Activated naive CD4-positive, alpha-beta T cell treated with anti-CD3 and anti-CD28 coated beads, Interleukin-2, amount 10 ng/mL, durations not matched to agents 7 days and 5 days (primary cell): Measurements from ENCODE around the gene ASGR1.
"Not testable (repeated sequence)": the region's sequence is repeated elsewhere in the genome, so short reads cannot be mapped to it uniquely, and the experiment has no call there.

Source experiments
- CTCF ChIA-PET: fragments of 350-600 bp; sonication (Branson Sonifier 250); formaldehyde crosslinking; loops from one replicate; lab custom pipeline; 2021; ENCODE audit warnings: antibody characterized with exemption; lab: Charles Lee
- DNase-seq: peaks from one replicate; pipeline ENCODE4 v3.0.0-alpha.2; 2020
- H3K27ac Mint-ChIP-seq: one replicate; pipeline ENCODE4 v1.8.0; 2021; ENCODE audit warnings: mild to moderate bottlenecking, moderate library complexity, mixed read lengths
- H3K27me3 Mint-ChIP-seq: one replicate; pipeline ENCODE4 v1.8.0; 2021; ENCODE audit warnings: mild to moderate bottlenecking, mixed read lengths
- H3K36me3 Mint-ChIP-seq: one replicate; pipeline ENCODE4 v1.8.0; 2021; ENCODE audit warnings: mixed read lengths
- H3K4me1 Mint-ChIP-seq: one replicate; pipeline ENCODE4 v1.8.0; 2021; ENCODE audit warnings: mixed read lengths
- H3K4me3 Mint-ChIP-seq: one replicate; pipeline ENCODE4 v1.8.0; 2021; ENCODE audit warnings: mild to moderate bottlenecking, moderate library complexity, mixed read lengths
- H3K9me3 Mint-ChIP-seq: one replicate; pipeline ENCODE4 v1.8.0; 2021; ENCODE audit warnings: mixed read lengths

The ASGR1 gene

DNA sequence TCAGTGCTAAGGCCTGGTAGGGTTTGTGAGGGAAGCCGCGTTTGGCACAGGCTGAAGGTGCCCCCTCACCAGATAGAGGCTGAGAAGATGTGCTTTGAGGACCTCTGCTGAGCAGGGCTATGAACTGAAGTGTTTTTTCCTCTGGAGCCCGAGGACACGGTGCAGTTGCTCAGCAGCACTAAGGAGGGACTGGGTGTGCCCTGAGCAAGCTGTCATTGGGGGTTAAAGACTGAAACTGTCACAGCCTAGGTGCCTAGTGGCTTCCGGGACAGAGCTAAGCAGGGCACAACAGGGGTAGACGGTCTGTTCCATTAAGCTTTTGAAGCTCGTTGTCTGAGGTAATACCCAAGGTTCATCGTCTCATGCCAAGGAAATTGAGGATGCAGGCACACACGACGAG is 39.8 kb downstream of the ASGR1 start:
- CTCF ChIA-PET, result interaction anchor here (1.5 to 11.6 kb wide), 2 partner anchors 35 to 90 kb away, joined by 3 to 270 read pairs; partner anchors contain the start of gene SLC16A11
- DNase-seq, result no peak
- Mint-ChIP-seq H3K36me3 (no peaks in the 10 kb centered on the region), H3K27ac (no peak overlapping the region), H3K4me3 (no peak overlapping the region), H3K9me3 (no peaks in the 10 kb centered on the region), H3K27me3 (peaks cover 31% of the 10 kb centered on the region), H3K4me1 (peaks cover 3% of the 10 kb centered on the region)

DNA sequence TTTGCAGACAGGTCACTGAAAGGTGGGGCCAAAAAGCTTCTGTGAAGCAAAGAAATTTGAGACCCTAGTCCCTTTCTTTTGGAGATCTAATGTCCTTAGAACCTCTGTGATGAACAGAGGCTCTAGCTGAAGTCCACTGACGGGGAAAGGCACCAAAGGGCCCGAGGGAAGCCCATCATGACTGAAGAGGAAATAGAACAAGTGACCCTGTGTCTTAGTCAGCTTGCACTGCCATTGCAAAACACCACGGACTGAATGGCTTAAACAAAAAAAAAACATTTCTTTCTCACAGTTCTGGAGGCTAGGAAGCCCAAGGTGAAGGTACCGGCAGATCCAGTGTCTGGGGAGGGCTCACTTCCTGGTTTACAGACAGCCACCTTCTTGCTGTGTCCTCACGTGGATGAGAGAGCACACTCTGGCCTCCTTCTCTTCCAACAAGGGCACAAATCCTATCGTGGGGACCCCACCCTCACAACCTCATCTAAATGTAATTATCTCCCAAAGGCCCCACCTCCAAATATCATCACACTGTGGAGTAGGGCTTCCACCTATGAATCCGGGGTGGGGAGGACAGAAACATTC is 40.3 kb downstream of the ASGR1 start:
- CTCF ChIA-PET, result interaction anchor here (0.6 to 11.6 kb wide), 2 partner anchors 28 to 89 kb away, joined by 5 to 270 read pairs; partner anchors contain the start of gene SLC16A11
- Mint-ChIP-seq H3K9me3 (no peaks in the 10 kb centered on the region), H3K4me1 (peaks cover 5% of the 10 kb centered on the region), H3K4me3 (no peak overlapping the region), H3K36me3 (no peaks in the 10 kb centered on the region), H3K27me3 (peaks cover 36% of the 10 kb centered on the region), H3K27ac (no peak overlapping the region)
- no peak for DNase-seq

DNA sequence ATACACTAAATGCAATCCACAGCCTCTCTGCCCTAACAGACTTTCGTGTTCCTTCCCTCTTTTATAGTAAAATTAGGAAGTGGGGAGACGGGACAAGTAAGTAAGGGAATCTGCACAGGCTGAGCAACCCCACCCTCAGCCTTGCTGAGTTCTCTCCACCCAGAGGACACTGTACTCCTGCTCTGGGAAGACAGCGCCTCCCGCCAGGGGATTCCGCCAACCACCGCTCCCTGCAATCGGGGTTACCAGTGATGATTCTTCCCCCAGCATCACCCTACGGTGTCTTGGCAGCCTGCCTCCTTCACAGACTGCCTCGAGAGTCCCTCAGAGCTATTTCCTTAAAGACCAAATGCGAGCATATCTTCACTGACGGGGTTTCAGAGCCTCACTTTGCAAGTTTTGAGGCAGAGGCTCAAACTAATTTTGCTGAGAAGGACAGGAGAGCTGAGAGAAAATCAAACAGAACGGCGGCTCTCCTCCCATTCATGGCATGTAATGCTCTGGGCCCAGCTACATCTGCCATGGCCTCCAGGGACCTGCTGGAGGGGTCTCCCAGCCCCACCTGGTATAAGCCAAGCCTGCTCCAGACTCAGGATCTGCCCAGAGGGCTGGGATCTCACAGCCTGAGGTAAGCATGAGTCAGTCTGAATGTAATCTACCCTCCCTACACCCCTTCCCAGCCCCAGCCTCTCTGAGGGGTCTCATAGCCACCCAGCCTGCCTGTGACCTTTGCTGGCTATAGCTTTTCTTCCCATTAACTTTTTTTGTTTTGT is 41.8 kb downstream of the ASGR1 start:
- Mint-ChIP-seq H3K27ac (no peak overlapping the region), H3K36me3 (no peaks in the 10 kb centered on the region), H3K9me3 (no peaks in the 10 kb centered on the region), H3K4me1 (peaks cover 17% of the 10 kb centered on the region), H3K4me3 (no peak overlapping the region), H3K27me3 (peaks cover 48% of the 10 kb centered on the region)
- CTCF ChIA-PET, result interaction anchor here (0.7 to 11.6 kb wide), 14 partner anchors 8 to 116 kb away, joined by 3 to 270 read pairs (median 4); partner anchors contain the start of genes ASGR2 and SLC16A11
- DNase-seq, result no peak

DNA sequence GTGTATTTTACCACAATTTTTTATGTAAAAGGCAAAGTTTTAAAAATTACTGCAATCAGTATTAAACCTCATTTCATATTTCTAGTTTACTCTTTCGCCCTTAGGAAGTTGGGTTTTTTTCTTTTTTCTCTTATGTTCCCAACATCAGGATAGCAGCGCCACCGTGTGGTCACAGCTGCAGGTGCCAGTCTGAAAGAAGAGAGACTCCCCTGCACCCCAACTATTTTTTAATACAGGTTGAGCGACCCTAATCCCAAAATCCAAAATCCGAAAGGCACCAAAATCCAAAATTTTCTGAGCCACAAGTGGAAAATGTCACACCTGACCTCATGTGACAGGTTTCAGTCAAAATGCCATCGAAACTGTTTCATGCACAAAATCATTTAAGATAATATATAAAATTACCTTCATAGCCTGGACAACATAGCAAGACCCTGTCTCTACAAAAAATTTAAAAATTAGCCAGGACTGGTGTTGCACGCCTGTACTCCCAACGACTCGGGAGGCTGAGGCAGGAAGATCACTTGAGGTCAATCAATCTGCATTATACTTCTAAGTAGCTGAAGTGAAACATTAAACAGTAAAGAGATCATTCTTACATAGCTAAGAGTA is 42.8 kb downstream of the ASGR1 start:
- no peaks in the 10 kb centered on the region for H3K36me3 Mint-ChIP-seq
- no peaks in the 10 kb centered on the region for H3K9me3 Mint-ChIP-seq
- CTCF ChIA-PET, result interaction anchor here (0.6 to 11.6 kb wide), 17 partner anchors 8 to 129 kb away, joined by 3 to 270 read pairs (median 3); partner anchors contain the start of genes ASGR2 and SLC16A11
- no peak overlapping the region for H3K4me3 Mint-ChIP-seq
- peaks cover 22% of the 10 kb centered on the region for H3K4me1 Mint-ChIP-seq
- no peak overlapping the region for H3K27ac Mint-ChIP-seq
- peaks cover 55% of the 10 kb centered on the region for H3K27me3 Mint-ChIP-seq
- DNase-seq, result peak; percentile 84

DNA sequence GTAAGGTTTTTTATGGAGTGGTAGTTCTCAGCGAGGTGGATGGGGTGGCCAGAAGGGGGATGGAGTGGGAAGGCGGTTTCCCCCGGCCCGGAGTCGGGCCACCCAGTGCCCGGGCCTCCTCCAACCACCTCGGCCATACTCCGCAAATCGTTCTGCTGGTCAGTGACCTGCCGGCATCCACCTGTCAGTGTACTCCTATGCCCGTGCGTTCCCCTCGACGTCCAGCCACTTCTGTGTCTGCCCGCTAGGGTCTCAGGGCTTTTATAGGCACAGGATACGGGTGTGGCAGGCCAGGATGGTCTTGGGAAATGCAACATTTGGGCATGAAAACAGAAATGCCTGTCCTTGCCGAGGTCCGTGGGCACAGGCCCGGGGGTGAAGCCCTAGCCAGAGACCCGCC is 45.3 kb downstream of the ASGR1 start:
- Mint-ChIP-seq H3K9me3 (no peaks in the 10 kb centered on the region), H3K27ac (no peak overlapping the region), H3K36me3 (no peaks in the 10 kb centered on the region), H3K4me1 (peaks cover 25% of the 10 kb centered on the region), H3K4me3 (no peak overlapping the region), H3K27me3 (peaks cover 61% of the 10 kb centered on the region)
- CTCF ChIA-PET, result interaction anchor here (1.0 to 11.6 kb wide), 4 partner anchors 44 to 291 kb away, joined by 3 to 270 read pairs (median 6); partner anchors contain the start of gene SLC16A11
- no peak for DNase-seq

DNA sequence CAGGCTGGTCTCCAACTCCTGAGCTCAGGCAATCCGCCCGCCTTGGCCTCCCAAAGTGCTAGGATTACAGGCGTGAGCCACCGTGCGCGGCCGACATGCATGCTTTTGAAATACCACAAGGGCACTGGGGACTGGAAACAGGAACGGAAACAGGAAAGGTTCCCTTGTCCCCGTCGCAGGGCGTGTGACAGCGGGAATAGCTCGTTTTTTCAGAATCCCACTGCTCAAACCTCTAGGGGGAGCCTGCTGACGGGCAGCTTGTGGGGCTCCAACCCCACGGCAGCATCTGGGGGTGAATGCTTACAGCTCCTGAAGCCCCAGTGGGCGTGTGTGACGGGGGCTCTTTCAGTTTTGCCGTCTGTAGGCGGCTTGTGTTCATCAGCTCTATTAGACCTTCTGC is 45.7 kb downstream of the ASGR1 start:
- peak; percentile 34 for DNase-seq

DNA sequence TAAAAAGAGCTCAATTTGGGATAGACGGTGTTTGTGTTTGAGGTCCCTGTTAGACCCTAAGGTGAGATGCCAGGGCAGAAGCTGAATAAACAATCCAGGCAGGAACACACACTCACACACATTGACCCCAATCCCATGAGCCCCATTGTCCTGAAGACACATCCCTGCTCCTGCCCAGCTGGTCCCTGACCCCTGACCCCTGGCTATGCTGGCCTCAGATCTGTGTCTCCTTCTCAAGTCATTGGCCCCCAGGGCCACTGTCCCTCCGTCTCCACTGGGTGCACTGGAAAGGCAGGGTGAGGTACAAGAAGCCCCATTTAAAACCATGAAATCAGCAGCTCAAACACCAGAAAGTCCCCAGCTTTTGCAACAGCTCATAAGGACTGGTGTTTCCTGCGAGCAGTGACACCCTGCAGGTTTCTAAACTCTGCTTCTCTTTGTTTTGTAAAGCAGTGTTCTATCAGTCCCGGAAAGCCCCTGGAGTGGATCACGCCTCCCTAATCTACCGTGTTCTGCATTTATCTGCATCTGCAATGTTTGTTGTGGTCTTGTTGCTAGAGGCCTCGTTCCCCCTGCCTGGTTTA is 46.6 kb downstream of the ASGR1 start:
- H3K27me3 Mint-ChIP-seq, result peaks cover 51% of the 10 kb centered on the region
- H3K4me1 Mint-ChIP-seq, result peaks cover 25% of the 10 kb centered on the region
- CTCF ChIA-PET, result interaction anchor here (0.8 to 11.6 kb wide), 6 partner anchors 15 to 290 kb away, joined by 3 to 270 read pairs (median 4); partner anchors contain the start of gene SLC16A11
- no peaks in the 10 kb centered on the region for H3K9me3 Mint-ChIP-seq
- no peaks in the 10 kb centered on the region for H3K36me3 Mint-ChIP-seq
- peak overlapping the region; percentile 85 for H3K27ac Mint-ChIP-seq
- DNase-seq, result peak; percentile 60
- no peak overlapping the region for H3K4me3 Mint-ChIP-seq

More for the DNA sequence above, 45.7 kb downstream of the ASGR1 start:
- Mint-ChIP-seq H3K9me3 (no peaks in the 10 kb centered on the region), H3K4me1 (peaks cover 25% of the 10 kb centered on the region), H3K4me3 (no peak overlapping the region), H3K27me3 (peaks cover 56% of the 10 kb centered on the region), H3K27ac (no peak overlapping the region), H3K36me3 (no peaks in the 10 kb centered on the region)
- CTCF ChIA-PET, result interaction anchor here (1.0 to 11.6 kb wide), 4 partner anchors 44 to 291 kb away, joined by 3 to 270 read pairs (median 6); partner anchors contain the start of gene SLC16A11

DNA sequence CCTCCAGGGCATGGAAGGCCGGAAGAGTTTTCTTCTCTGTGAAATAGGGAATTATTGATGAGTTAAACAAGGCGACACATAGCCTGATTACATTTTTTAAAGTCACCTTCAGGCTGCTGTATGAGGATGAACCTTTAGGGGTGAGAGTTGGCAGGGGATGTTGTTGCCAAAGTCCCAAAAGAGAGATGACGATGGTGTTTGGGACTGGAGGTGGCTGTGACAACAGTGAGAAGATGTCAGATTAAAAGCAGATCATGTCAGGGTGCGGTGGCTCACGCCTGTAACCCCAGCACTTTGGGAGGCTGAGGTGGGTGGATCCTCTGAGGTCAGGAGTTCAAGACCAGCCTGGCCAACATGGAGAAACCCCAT is 47.8 kb downstream of the ASGR1 start:
- H3K27me3 Mint-ChIP-seq, result peaks cover 42% of the 10 kb centered on the region
- CTCF ChIA-PET, result interaction anchor here (11.6 kb wide), 1 partner anchor 82 kb away, joined by 270 read pairs; the partner anchor contains the start of gene SLC16A11
- H3K36me3 Mint-ChIP-seq, result no peaks in the 10 kb centered on the region
- H3K4me1 Mint-ChIP-seq, result peaks cover 25% of the 10 kb centered on the region
- no peak overlapping the region for H3K27ac Mint-ChIP-seq
- no peak overlapping the region for H3K4me3 Mint-ChIP-seq
- no peaks in the 10 kb centered on the region for H3K9me3 Mint-ChIP-seq
- no peak for DNase-seq

DNA sequence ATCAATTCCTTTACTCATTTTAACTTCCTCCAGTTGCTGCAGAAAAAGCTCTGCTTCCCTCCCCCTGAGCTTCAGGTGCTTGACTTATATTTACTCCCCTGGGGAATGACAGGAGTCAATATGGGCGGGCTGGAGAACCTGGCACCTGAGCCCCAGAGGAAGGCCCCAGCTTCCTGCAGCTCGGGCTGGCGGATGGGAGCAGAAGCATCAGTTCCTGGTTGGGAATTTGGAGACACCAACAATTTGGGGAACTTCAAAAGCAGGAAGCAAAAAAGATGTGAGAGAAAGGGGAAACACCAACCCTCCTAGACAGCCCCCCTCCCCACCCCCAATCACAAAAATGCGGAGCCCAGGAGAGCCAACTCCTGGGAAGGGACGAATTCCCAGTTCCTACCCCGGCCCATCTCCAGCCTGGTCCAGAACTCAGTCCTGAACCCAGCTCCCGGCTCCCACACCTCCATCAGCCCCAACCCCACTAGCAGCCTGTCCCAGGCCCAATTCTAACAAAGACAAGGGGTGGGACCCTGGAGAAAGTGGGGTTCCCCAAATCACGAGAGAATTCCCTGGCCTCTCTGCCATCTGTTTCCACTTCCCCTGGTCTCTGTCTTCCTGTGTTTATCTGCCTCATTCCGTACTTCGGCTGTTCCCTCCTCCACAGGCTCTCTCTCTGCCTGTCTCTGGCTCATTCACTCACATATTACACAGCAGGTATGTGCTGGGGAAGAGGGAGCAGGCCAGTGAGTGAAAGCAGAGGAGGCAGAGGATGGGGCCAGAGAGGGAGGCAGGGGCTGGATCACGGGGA is 48.3 kb downstream of the ASGR1 start:
- DNase-seq, result no peak
- no peak overlapping the region for H3K4me3 Mint-ChIP-seq
- no peaks in the 10 kb centered on the region for H3K9me3 Mint-ChIP-seq
- H3K4me1 Mint-ChIP-seq, result peaks cover 22% of the 10 kb centered on the region
- H3K36me3 Mint-ChIP-seq, result no peaks in the 10 kb centered on the region
- H3K27ac Mint-ChIP-seq, result no peak overlapping the region
- CTCF ChIA-PET, result interaction anchor here (1.4 kb wide), 1 partner anchor 10 kb away, joined by 3 read pairs; no protein-coding TSS in a partner anchor
- H3K27me3 Mint-ChIP-seq, result peaks cover 38% of the 10 kb centered on the region

DNA sequence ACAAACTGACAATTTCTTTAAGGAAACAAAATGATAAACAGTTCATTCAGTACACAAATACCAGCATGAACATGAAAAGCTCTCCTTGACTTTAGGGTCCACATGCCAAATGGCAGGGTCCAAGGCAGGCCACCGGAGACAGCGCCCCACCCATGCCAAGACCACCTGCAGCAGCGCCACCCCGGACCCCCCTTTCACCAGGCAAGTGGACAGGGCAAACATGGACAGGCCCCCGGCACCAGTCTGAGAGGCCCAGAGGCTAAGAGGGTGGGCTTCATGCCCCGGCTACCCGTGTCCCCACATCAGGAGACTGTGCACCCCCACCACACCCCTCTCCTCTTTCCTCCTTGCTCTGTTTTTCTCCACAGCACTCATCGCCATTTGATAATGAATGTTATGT is 49.9 kb downstream of the ASGR1 start:
- DNase-seq, result no peak
- Mint-ChIP-seq H3K9me3 (no peaks in the 10 kb centered on the region), H3K27me3 (peaks cover 35% of the 10 kb centered on the region), H3K27ac (no peak overlapping the region), H3K36me3 (no peaks in the 10 kb centered on the region), H3K4me3 (no peak overlapping the region), H3K4me1 (peaks cover 22% of the 10 kb centered on the region)
- CTCF ChIA-PET, result interaction anchor here (1.4 to 1.6 kb wide), 2 partner anchors 11 to 83 kb away, joined by 3 to 4 read pairs; no protein-coding TSS in a partner anchor

DNA sequence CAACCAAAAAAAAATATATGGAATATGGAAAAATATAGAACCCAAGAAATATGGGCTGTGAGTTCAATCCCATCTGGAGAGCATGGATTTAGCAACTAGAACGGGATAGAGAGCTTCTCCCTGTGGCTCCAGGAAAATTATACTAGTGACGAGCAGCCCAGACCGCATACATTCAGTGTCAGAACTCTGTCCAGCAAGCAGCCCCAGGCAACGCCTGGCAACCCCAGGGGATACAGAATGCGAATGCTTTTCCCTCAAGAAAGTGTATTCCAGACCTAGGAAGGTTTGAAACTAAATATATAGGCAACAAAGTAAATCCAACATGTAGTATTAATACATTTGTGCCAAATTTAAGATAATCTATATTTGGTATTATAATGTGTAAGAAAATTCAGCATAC is 51.0 kb downstream of the ASGR1 start:
- H3K27ac Mint-ChIP-seq, result no peak overlapping the region
- DNase-seq, result no peak
- H3K4me1 Mint-ChIP-seq, result peaks cover 14% of the 10 kb centered on the region
- CTCF ChIA-PET, result interaction anchor here (1.6 kb wide), 1 partner anchor 82 kb away, joined by 4 read pairs; no protein-coding TSS in a partner anchor
- H3K9me3 Mint-ChIP-seq, result no peaks in the 10 kb centered on the region
- H3K27me3 Mint-ChIP-seq, result peaks cover 30% of the 10 kb centered on the region
- H3K36me3 Mint-ChIP-seq, result no peaks in the 10 kb centered on the region
- H3K4me3 Mint-ChIP-seq, result no peak overlapping the region

DNA sequence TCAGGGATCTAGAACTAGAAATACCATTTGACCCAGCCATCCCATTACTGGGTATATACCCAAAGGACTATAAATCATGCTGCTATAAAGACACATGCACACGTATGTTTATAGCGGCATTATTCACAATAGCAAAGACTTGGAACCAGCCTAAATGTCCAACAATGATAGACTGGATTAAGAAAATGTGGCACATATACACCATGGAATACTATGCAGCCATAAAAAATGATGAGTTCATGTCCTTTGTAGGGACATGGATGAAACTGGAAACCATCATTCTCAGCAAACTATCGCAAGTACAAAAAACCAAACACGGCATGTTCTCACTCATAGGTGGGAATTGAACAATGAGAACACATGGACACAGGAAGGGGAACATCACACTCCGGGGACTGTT is 51.7 kb downstream of the ASGR1 start:
- H3K27ac Mint-ChIP-seq, H3K36me3 Mint-ChIP-seq, H3K4me3 Mint-ChIP-seq, H3K9me3 Mint-ChIP-seq, H3K4me1 Mint-ChIP-seq, DNase-seq, CTCF ChIA-PET: not testable (repeated sequence)
- peaks cover 31% of the 10 kb centered on the region for H3K27me3 Mint-ChIP-seq

DNA sequence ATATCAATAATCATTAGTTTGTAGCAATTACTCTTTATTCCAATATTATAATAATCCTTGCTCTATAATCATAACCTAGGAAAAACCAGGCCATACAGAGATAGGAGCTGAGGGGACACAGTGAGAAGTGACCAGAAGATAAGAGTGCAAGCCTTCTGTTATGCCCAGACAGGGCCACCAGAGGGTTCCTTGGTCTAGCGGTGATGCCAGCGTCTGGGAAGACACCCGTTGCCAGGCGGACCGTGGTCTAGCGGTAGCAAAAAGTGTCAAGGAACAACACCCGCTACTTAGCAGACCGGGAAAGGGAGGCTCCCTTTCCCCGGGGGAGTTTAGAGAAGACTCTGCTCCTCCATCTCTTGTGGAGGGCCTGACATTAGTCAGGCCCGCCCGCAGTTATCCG is 52.8 kb downstream of the ASGR1 start:
- H3K27me3 Mint-ChIP-seq, result peaks cover 23% of the 10 kb centered on the region
- H3K4me3 Mint-ChIP-seq, DNase-seq, H3K36me3 Mint-ChIP-seq, H3K4me1 Mint-ChIP-seq, H3K27ac Mint-ChIP-seq, H3K9me3 Mint-ChIP-seq, CTCF ChIA-PET: not testable (repeated sequence)
